OCI-LY3 (cell line): ENCODE results near the gene FASTK.

Experiments
- H2AFZ ChIP-seq: fragments of 200-600, 300-600 bp; shearing (Covaris generic); 2 replicates; pipeline ENCODE4 v1.6.0; 2014; ENCODE audit warnings: antibody characterized with exemption, low read depth, low read length
- H3K27ac ChIP-seq: fragments of 200-600, 300-600 bp; sonication (generic); 2 replicates; pipeline ENCODE4 v1.5.1; 2014; ENCODE audit warnings: mild to moderate bottlenecking, low read length, moderate library complexity, mixed read lengths
- H3K27me3 ChIP-seq: fragments of 200-600, 300-600 bp; sonication (generic); 2 replicates; pipeline ENCODE4 v1.6.1; 2014; ENCODE audit warnings: low read depth, low read length, mixed read lengths
- H3K36me3 ChIP-seq: fragments of 200-600, 300-600 bp; sonication (generic); replicated peaks from 2 replicates; pipeline ENCODE3; 2014; ENCODE audit warnings: low read depth, low read length, mixed read lengths
- H3K4me1 ChIP-seq: fragments of 300-600, 200-600 bp; sonication (generic); 2 replicates; pipeline ENCODE4 v1.6.1; 2014; ENCODE audit warnings: low read length, mixed read lengths
- H3K4me2 ChIP-seq: fragments of 200-600, 300-600 bp; sonication (generic); 2 replicates; pipeline ENCODE4 v1.6.1; 2014; ENCODE audit warnings: low read length, mixed read lengths
- H3K4me3 ChIP-seq: fragments of 300-600, 200-600 bp; sonication (generic); 2 replicates; pipeline ENCODE4 v1.5.1; 2014; ENCODE audit warnings: antibody characterized with exemption, mild to moderate bottlenecking, low read length, moderate library complexity
- H3K79me2 ChIP-seq: fragments of 300-600, 200-600 bp; shearing (Covaris generic); 2 replicates; pipeline ENCODE4 v1.6.1; 2014; ENCODE audit warnings: mild to moderate bottlenecking, low read length, mixed read lengths
- H3K9ac ChIP-seq: fragments of 300-600, 200-600 bp; shearing (Covaris generic); 2 replicates; pipeline ENCODE4 v1.6.0; 2014; ENCODE audit warnings: mild to moderate bottlenecking, low read length, moderate library complexity
- H3K9me3 ChIP-seq: fragments of 200-600, 300-600 bp; shearing (Covaris generic); 2 replicates; pipeline ENCODE4 v1.6.1; 2014; ENCODE audit warnings: low read length, mixed read lengths; ENCODE audit not compliant: insufficient read depth
- H4K20me1 ChIP-seq: fragments of 200-600, 300-600 bp; sonication (generic); 2 replicates; pipeline ENCODE4 v1.6.1; 2016; ENCODE audit warnings: low read length, mixed read lengths; ENCODE audit not compliant: insufficient read depth
- EZH2phosphoT487 ChIP-seq: fragments of 200-600 bp; shearing (Covaris generic); IDR thresholded peaks from 2 replicates; pipeline ENCODE4 v1.6.1; 2018; ENCODE audit warnings: antibody characterized with exemption, mixed run types, low read depth
- TF ChIP-seq, protein P1 (sequence below): fragments of 200-600, 300-600 bp; sonication (generic); IDR thresholded peaks from 2 replicates; pipeline ENCODE4 v1.5.1; 2014; ENCODE audit warnings: antibody characterized with exemption, low read length, low read depth

FASTK gene

GRCh38 chr7:151082141-151083070 is 1.8 kb upstream of the FASTK start:
- Histone ChIP-seq H3K4me1 (peaks cover 52% of the 10 kb centered on the region), H3K27ac (peak overlapping the region; percentile 74), H3K36me3 (peaks cover 4% of the 10 kb centered on the region), H3K79me2 (peaks cover 51% of the 10 kb centered on the region), H3K9ac (peak overlapping the region; percentile 89), H3K27me3 (no peaks in the 10 kb centered on the region), H3K9me3 (no peaks in the 10 kb centered on the region), H3K4me3 (peak overlapping the region; percentile 93), H2AFZ (0 out of 2 replicates have a peak overlapping the region, but pooled peaks have one; percentile 54), H3K4me2 (peak overlapping the region; percentile 88), H4K20me1 (no peaks in the 10 kb centered on the region)
- TF ChIP-seq EZH2phosphoT487, result no peak
- TF ChIP-seq, protein P1, sequence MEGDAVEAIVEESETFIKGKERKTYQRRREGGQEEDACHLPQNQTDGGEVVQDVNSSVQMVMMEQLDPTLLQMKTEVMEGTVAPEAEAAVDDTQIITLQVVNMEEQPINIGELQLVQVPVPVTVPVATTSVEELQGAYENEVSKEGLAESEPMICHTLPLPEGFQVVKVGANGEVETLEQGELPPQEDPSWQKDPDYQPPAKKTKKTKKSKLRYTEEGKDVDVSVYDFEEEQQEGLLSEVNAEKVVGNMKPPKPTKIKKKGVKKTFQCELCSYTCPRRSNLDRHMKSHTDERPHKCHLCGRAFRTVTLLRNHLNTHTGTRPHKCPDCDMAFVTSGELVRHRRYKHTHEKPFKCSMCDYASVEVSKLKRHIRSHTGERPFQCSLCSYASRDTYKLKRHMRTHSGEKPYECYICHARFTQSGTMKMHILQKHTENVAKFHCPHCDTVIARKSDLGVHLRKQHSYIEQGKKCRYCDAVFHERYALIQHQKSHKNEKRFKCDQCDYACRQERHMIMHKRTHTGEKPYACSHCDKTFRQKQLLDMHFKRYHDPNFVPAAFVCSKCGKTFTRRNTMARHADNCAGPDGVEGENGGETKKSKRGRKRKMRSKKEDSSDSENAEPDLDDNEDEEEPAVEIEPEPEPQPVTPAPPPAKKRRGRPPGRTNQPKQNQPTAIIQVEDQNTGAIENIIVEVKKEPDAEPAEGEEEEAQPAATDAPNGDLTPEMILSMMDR, result no peak

DNA sequence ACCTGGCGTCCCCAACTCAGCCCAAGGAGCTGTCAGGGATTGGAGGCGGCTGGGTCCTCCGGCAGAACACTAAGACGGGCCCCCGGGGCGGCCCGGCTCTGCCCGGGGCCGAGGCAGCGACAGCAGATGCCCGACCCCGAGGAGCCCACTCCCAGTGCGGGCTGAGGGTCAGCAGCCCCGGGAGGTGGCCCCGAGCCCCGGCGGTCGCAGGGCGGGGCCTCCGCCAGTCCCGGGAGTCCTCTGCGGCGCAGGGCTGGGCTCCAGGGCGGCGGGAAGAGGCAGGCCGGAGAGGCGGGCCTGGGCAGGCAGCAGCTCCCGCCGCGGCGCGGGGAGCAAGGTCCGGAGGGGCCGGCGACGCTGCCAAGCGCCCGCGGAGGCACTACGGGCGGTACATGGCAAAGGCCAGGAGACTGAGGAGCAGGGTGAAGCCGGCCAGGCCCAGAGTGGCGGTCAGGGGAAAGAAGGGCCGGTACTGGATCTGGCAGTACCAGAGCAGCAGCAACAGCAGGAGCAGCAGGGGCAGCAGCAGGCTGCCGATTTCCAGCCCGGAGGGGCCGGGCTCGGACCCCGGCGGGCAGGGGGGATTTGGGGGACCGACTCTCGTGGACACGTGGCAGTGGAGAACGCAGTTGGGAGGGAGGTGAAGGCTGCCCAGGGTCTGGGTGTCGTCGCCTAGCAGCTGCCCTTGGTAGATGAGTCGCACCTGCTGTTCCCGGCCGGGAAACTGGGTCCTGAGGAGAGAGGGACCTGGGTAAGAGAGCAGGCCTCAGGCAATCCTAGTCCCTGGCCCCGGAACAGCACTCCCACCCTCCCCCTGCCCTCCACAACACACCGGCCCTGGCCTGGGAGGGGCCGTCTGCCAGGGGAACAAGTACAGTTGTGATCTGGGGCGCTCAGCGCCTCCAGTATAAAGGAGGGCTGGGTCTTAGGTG is 827 bp upstream of the FASTK start:
- Histone ChIP-seq H3K9ac (peak overlapping the region; percentile 92), H3K27me3 (no peaks in the 10 kb centered on the region), H3K36me3 (peaks cover 4% of the 10 kb centered on the region), H3K27ac (peak overlapping the region; percentile 53), H3K4me2 (peak overlapping the region; percentile 88), H2AFZ (no peak overlapping the region), H4K20me1 (no peaks in the 10 kb centered on the region), H3K79me2 (peaks cover 43% of the 10 kb centered on the region), H3K4me1 (peaks cover 52% of the 10 kb centered on the region), H3K4me3 (peak overlapping the region; percentile 94), H3K9me3 (no peaks in the 10 kb centered on the region)
- no peak for TF ChIP-seq EZH2phosphoT487
- TF ChIP-seq, protein P1, result no peak

GRCh38 chr7:151080067-151080521 is 515 bp downstream of the FASTK start:
- H3K27me3 ChIP-seq, result no peaks in the 10 kb centered on the region
- peak overlapping the region; percentile 94 for H3K4me3 ChIP-seq
- peaks cover 44% of the 10 kb centered on the region for H3K4me1 ChIP-seq
- H4K20me1 ChIP-seq, result no peaks in the 10 kb centered on the region
- H3K9ac ChIP-seq, result peak overlapping the region; percentile 92
- no peak overlapping the region for H2AFZ ChIP-seq
- H3K4me2 ChIP-seq, result peak overlapping the region; percentile 88
- H3K79me2 ChIP-seq, result peaks cover 43% of the 10 kb centered on the region
- H3K36me3 ChIP-seq, result peaks cover 14% of the 10 kb centered on the region
- H3K27ac ChIP-seq, result peak overlapping the region; percentile 59
- no peaks in the 10 kb centered on the region for H3K9me3 ChIP-seq
- TF ChIP-seq EZH2phosphoT487, result no peak
- TF ChIP-seq, protein P1, result no peak
